Upper lobe of right lung (tissue), 1 donor: ENCODE data around the gene TMEM61. TPM values are rescaled to one million over a fixed set of nuclear protein-coding genes. Genes with fewer than 3 reads are reported as not detected.

Experiments used
- ATAC-seq: fragments of 200-7000 bp; cut with Tn5 transposase; one replicate; pipeline ENCODE4 v1.9.1; 2020; ENCODE audit warnings: mild to moderate bottlenecking, moderate library complexity
- DNase-seq: peaks from one replicate; pipeline ENCODE4 v3.0.0-alpha.2; 2020
- H3K27ac ChIP-seq: fragments of 200-600 bp; one replicate; pipeline ENCODE4 v1.8.0; 2022
- H3K27me3 ChIP-seq: fragments of 200-600 bp; one replicate; pipeline ENCODE4 v1.8.0; 2022; ENCODE audit warnings: mild to moderate bottlenecking
- H3K36me3 ChIP-seq: fragments of 200-600 bp; one replicate; pipeline ENCODE4 v1.8.0; 2022
- H3K4me1 ChIP-seq: fragments of 200-600 bp; one replicate; pipeline ENCODE4 v1.8.0; 2022
- H3K4me3 ChIP-seq: fragments of 200-600 bp; one replicate; pipeline ENCODE4 v1.8.0; 2022; ENCODE audit warnings: mild to moderate bottlenecking
- H3K9me3 ChIP-seq: fragments of 200-600 bp; one replicate; pipeline ENCODE4 v1.8.0; 2022
- CTCF ChIP-seq: fragments of 200-600 bp; IDR thresholded peaks from one replicate; pipeline ENCODE4 v1.8.0; 2022; ENCODE audit warnings: antibody characterized with exemption
- intact Hi-C: fragments of 100-400 bp; cut with DNase I; formaldehyde crosslinking; loops from one replicate; pipeline ENCODE4 v1.11.0; 2022
- total RNA-seq: library from RNA; stranded (reverse); fragmentation: NEBNext Ultra II Directional; extraction: Animal tissue kit (Norgen Biotek cat#: 25700); gene quantifications from one replicate; pipeline ENCODE4 v1.2.1, GENCODE V29; 2021
- donor health status: DM: no; HTN: yes; CAD: no; lungs with severe emphysema.

TMEM61 gene
- total RNA-seq, 1 donor from 2014 or later: 2.3 TPM

- TF ChIP-seq CTCF: no peak
- Histone ChIP-seq H3K36me3 (no peaks in the 10 kb centered on the region), H3K9me3 (no peaks in the 10 kb centered on the region), H3K27ac (no peak overlapping the region), H3K4me1 (peaks cover 3% of the 10 kb centered on the region), H3K4me3 (no peak overlapping the region), H3K27me3 (no peaks in the 10 kb centered on the region)
- DNase-seq (no peak), ATAC-seq (no peak)
- intact Hi-C loops: loop anchor here (5.0 kb wide), 1 partner anchor 48 kb away; the partner anchor contains the start of gene BSND
Observed at GRCh38 chr1:54949053-54949452, 31.4 kb upstream of the TMEM61 start.

- H3K27me3 ChIP-seq: no peaks in the 10 kb centered on the region
- no peaks in the 10 kb centered on the region for H3K36me3 ChIP-seq
- no peak overlapping the region for H3K27ac ChIP-seq
- ATAC-seq (no peak), DNase-seq (no peak)
- no peaks in the 10 kb centered on the region for H3K9me3 ChIP-seq
- intact Hi-C loops: no loop called here
- TF ChIP-seq CTCF: no peak
- peaks cover 3% of the 10 kb centered on the region for H3K4me1 ChIP-seq
- H3K4me3 ChIP-seq: no peak overlapping the region
Observed at GRCh38 chr1:54950006-54950368, 30.4 kb upstream of the TMEM61 start.

GRCh38 chr1:54950369-54951163 lies 29.9 kb upstream of the TMEM61 start:
- no peaks in the 10 kb centered on the region for H3K27me3 ChIP-seq
- intact Hi-C loops: no loop called here
- H3K9me3 ChIP-seq: no peaks in the 10 kb centered on the region
- ATAC-seq: peak; percentile 93
- no peak overlapping the region for H3K27ac ChIP-seq
- H3K4me3 ChIP-seq: no peak overlapping the region
- no peaks in the 10 kb centered on the region for H3K36me3 ChIP-seq
- peak; percentile 73 for TF ChIP-seq CTCF
- peaks cover 3% of the 10 kb centered on the region for H3K4me1 ChIP-seq
- peak; percentile 67 for DNase-seq

- no peaks in the 10 kb centered on the region for H3K27me3 ChIP-seq
- H3K27ac ChIP-seq: no peak overlapping the region
- no peak for DNase-seq
- H3K36me3 ChIP-seq: no peaks in the 10 kb centered on the region
- no peak for TF ChIP-seq CTCF
- no peaks in the 10 kb centered on the region for H3K9me3 ChIP-seq
- intact Hi-C loops: no loop called here
- no peak overlapping the region for H3K4me3 ChIP-seq
- H3K4me1 ChIP-seq: peaks cover 3% of the 10 kb centered on the region
- no peak for ATAC-seq
Observed at GRCh38 chr1:54951810-54952226, 28.6 kb upstream of the TMEM61 start.

GRCh38 chr1:54952950-54953718 lies 27.3 kb upstream of the TMEM61 start:
- no peaks in the 10 kb centered on the region for H3K9me3 ChIP-seq
- no peaks in the 10 kb centered on the region for H3K27me3 ChIP-seq
- peaks cover 3% of the 10 kb centered on the region for H3K4me1 ChIP-seq
- DNase-seq: no peak
- no peak overlapping the region for H3K4me3 ChIP-seq
- no peak for ATAC-seq
- H3K36me3 ChIP-seq: no peaks in the 10 kb centered on the region
- no peak overlapping the region for H3K27ac ChIP-seq
- TF ChIP-seq CTCF: no peak
- intact Hi-C loops: no loop called here
